Amniotic epithelial cell (primary cell): ENCODE measurements around the gene TBL1Y.
A peak's percentile ranks its signal among the peaks of the same experiment; 100 is the strongest.
"Not testable (repeated sequence)": the region's sequence is repeated elsewhere in the genome, so short reads cannot be mapped to it uniquely, and the experiment has no call there.

Experiments used
- DNase-seq: peaks from one replicate; pipeline ENCODE4 v3.0.0-alpha.2; 2010; ENCODE audit warnings: low read depth

The TBL1Y gene

DNA sequence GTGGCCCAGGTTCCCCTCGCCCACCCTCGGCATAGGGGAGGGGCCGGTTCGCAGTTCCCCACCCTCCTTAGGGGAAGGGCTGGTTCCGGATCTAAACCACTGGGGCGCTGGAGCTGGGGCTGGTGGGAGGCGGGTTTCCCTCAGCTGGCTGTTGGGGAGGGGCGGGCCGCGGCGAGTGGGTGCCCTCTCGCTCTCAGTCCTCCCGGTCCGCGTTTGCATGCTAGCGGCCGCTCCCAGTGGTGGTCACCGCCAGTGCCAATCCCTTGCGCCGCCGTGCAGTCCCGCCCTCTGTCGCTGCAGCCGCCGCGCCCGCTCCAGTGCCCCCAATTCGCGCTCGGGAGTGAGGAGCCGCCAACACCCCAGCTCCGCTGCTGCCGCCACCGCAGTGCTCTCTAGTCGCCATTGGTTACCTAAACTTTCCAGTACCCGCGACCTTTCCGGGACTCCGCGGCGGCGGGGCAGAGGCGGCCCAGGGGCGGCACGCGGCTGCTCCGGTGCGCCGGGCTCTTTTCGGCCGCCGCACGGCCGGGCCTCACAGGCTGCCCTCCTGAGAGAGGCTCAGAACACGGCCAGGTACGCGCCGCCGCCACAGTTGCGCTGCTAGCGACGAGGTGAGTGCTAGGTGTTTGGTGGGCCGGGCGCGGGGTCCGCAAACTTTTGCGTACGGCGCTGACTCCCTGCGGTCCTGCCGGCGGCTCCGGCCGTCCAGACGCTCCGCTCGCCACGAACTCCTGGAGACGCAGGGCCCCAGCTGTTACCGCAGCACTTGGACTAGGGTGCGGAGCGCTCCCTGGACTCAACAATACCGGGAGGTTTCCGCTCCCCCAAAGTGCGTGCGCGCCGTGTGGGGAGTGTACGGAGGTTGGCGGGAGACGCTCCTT is at the start of gene TBL1Y:
Gene TBL1Y, plus strand, starts transcription at position 326 of the 881 bp plus-strand sequence. CDS start 114,388 bp downstream, outside the sequence.
- no peak for DNase-seq

DNA sequence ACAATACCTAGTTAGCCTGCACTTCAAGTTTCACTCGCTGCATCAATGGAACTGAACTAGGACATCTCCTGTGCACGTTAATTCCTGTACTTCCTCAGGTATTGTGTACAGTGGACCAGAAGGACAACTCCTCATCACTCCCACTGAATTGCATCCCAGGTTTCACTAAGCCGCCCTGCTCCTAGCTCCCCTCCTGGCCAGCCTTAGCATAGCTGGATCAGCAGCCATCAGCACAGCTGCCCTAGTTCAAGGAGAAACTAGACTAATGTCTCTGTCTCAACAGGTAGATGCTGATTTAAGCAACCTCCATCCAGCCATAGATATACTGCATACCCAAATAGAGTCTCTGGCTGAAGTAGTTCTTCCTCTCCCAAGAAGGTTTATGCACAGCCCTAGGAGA is 16.0 kb upstream of the TBL1Y start:
- DNase-seq = no peak

GRCh38 chrY:6895236-6895635 is 15.3 kb upstream of the TBL1Y start:
- DNase-seq = no peak

DNA sequence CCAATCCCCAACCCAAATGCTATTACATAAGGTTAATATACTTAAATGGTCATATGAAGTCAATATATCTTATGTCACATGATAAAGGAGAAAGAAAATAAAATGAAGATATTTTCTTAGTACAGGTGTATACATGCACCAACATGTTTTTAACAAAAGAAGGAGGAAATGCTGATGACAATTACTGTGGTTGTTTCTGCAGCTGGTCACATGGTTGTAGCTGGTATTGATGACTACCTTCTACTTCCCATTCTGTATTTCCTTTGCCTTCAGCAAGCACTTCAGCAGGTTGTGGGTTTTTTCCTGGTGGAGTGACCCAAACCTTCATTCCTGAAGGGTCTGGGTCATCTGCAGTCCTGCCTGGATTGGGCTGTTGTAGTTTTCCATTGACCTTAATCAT is 8.4 kb upstream of the TBL1Y start:
- not testable (repeated sequence) for DNase-seq

DNA sequence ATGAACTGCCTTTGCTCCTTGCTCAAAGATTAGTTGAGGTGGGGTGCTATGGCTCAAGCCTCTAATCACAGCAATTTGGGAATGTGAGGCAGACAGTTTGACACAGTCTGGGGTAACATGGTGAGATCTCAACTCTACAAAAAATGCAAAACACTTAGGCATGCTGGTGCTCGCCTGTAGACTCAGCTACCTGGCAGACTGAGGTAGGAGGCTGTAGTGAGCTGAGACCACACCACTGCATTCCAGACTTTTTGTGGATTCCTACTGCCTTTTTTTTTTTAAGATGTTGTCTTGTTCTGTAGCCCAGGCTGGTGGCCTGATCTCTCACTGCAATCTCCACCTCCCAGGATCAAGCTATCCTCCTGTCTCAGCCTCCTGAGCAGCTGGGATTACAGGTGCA is 2.9 kb upstream of the TBL1Y start:
- no peak for DNase-seq

GRCh38 chrY:6908021-6908420 is 2.5 kb upstream of the TBL1Y start:
- not testable (repeated sequence) for DNase-seq

DNA sequence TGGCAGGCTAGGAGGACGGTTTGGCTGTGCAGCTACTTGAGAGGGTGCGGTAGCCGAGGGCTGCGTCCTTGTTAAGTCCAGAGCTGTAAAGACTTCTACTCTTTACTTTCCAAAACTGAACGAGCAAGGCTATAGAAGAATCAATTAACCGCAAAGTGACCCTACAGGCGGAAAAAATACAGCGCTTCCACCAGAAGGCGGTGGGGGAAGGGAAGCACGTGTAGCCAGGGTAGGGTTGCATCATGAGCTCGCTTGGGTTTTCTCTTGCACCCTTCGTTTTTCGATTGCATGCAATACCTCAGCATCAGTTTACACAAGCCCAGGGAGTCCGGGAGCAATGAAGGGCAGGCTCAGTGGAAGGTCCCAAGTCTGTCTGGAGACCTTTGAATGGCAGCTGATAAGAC is 1.4 kb upstream of the TBL1Y start:
- no peak for DNase-seq

DNA sequence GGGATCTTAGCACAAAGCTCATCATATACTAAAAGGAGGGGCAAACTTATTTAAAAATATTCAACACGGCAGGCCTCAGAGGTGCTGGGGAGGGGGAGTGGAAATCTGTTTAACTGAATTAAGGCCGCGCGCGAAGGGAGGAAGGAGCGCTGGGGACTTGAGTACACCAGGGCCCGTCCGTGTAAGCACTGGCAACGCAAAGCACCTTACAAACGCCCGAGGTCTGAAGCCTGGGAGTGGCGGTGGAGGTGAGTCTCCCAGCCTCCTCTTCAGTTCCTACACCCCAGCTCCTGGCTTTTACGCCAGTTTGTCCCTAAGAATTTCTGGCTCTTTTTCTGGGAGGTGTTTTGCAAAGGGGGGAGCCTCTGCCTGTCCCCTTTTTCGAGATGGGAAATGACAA is 641 bp upstream of the TBL1Y start:
- no peak for DNase-seq

DNA sequence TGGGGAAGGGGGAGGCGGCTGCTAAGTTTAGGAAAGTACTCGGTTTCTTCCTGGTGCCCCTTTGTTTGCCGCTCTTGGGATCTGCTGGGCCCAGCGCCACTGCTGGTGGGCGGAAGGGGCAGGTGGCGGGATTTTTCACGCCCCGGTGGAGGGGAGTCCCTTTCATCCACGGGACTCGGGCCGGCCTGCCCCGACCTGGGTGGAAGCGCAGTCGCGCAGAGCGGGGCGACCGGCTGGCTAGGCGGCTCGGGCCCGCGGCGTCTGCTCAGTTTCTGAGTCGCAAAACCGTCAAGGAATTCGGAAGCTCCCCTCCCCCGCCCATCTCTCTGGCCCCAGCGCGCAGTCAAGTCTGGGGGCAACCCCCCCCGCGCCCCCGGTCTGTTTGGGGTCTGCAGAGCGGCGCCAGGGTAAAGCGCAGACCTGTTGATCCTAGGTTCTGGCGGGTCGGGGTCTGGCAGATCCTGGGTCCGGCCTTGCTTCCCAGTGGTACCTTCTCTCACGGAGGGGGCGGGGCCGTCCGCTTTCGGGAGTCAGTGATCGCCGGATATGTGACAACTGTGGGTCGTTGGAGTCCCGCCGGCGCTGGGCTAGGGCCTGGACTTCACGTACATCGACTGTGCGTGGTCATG is 870 bp downstream of the TBL1Y start, which contains the start of gene AMELY:
Gene AMELY, minus strand, starts transcription at position 500 of the 629 bp plus-strand sequence. CDS start 39,144 bp downstream, outside the sequence.
- no peak for DNase-seq

GRCh38 chrY:6913362-6913761 is 2.9 kb downstream of the TBL1Y start:
- DNase-seq = no peak

DNA sequence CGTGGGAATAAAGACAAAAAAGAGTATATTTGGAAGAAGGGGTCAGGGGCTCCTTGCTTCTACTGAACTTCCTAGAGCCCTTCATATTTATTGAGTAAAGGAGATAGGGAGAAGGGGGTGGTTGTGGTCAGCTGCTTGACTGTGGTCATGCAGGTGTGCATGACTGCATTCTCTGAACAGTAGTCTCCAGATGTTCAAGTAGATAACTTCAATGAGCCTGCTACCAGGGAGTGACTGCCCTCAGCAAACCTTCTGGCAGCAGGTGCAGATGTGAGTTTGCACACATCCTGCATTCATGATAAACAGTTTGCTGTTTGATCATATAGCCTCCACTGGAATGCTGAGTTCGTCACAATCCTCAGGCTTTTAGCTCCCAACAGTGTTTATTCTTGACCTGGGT is 10.6 kb downstream of the TBL1Y start:
- no peak for DNase-seq

DNA sequence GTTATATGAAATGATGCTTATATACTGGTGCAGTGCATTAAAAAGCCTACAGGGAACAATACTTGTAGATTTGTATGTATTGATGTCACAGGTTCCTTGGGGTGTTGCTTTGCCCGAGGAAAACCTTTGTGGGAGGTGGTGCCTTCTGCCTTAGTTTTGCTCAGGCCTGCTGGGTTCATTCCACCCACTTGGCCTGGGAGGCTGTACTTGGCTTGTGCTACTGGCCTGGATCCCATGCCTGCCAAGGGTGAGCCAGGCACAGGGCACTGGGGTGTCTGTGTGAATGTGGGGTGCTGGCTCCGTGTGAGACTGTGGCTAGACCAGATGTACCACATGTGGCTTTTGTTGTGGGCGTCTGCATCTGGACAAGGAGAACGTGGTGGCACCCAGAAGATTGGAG is 17.8 kb downstream of the TBL1Y start:
- no peak for DNase-seq

- no peak for DNase-seq
These were observed 18.7 kb downstream of the TBL1Y start for GRCh38 chrY:6929237-6929636.

DNA sequence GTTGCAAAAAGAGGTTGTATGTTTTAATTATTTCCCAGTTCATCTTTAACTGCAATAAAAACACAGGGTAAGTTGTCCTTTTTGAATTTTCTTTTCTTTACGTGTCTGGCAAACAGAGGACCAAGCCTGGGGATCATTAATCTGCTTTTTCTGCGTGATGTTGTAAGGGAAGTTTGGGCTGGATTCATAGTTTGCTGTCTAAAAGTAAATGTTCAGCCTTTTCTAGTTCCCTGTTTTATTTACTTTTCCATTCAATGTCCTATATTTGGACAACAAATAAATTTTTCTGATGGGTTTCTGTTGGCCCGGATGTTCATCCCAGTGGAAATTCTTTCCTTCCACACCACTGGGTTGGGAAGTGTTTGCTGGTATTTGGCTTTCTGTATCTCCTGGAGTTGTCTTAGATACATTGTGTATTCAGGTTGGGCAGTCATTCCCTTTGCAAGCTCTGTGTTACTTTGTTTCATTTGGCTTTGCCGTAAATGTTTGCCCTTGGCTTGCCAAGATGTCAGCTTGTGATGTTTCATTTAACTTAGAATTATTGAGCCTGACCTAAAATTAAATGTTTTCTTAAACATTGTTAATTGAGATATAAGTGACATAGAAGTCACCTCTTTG is 21.4 kb downstream of the TBL1Y start:
- DNase-seq = no peak

DNA sequence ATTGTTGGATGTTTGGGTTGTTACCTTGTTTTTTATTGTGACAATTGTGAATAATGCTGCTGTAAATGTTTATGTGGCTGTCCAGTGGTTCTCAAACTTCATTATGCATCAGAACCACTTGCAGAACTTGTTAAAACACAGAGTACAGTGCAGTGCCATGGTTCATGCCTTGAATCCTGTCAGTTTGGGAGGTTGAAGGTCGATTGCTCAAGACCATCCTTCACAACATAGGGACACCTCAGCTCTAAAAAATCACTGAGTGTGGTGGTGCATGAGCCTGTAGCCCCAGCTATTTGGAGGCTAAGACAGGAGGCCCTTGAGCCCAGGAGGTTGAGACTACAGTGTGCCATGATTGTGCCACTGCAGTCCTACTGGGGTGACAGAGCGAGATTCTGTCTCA is 25.0 kb downstream of the TBL1Y start:
- no peak for DNase-seq

DNA sequence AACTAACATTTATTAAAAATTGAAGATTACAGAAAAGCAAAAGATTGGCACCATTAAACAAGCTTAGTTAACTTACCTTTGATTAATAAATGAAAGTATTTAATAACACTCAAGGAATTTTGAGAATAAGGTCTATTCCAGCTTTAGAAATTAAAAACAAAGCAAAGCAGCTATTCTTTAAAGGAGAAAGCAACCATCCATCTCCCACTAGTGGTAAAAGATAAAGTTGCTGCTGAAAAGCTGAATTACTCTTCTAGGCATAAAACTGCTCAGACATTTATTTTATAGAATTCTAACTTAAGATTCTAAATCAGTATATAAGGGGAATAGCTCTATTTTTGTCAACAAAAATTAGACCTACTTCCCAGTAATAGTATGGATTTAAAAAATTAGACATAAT is 37.2 kb downstream of the TBL1Y start:
- no peak for DNase-seq

DNA sequence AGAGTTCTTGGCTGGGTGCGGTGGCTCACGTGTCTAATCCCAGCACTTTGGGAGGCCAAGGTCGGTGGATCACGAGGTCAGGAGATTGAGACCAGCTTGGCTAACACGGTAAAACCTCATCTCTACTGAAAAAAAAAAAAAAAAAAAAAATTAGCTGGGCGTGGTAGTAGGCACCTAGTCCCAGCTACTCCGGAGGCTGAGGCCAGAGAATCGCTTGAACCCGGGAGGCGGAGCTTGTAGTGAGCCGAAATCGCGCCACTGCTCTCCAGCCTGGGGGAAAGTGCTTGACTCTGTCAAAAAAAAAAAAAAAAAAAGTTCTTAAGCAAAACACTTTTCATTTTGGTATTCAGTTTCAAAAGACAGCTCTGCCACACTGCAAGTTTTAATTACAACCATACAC is 37.9 kb downstream of the TBL1Y start:
- DNase-seq = no peak

- no peak for DNase-seq
These were observed 39.5 kb downstream of the TBL1Y start for GRCh38 chrY:6949947-6950346.

DNA sequence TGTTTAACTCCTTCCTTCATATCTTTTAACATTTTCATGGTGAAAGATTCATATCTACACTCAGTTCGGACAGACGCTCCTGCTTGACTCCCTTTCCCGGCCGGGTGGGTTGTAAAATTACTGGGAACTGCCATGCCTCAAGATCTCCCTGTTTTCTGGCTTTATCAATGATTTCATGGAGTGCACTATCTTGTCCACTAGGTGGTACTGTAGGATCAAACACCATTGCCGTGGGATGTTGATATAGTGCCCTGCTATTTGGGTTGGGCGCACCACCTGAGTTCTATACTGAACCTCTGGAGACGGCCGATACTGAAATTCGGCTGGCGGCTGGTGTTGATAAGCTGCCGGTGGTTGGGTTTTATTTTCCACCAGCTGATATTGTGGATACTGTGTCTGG is 54.2 kb downstream of the TBL1Y start:
- DNase-seq = peak; percentile 7

- no peak for DNase-seq
These were observed 56.0 kb downstream of the TBL1Y start for GRCh38 chrY:6966521-6966920.

GRCh38 chrY:6967736-6968135 is 57.2 kb downstream of the TBL1Y start:
- no peak for DNase-seq

GRCh38 chrY:6968191-6968590 is 57.7 kb downstream of the TBL1Y start:
- DNase-seq = no peak

GRCh38 chrY:6972271-6972887 is 61.9 kb downstream of the TBL1Y start:
- no peak for DNase-seq
